Mucosa of stomach (tissue), 1 donor: Measurements from ENCODE around the gene MBOAT2.

Source experiments
- H3K27me3 ChIP-seq: one replicate; pipeline ENCODE4 v1.7.0; 2013; ENCODE audit warnings: mild to moderate bottlenecking, low read length; ENCODE audit not compliant: control insufficient read depth, insufficient read depth
- H3K36me3 ChIP-seq: one replicate; pipeline ENCODE4 v1.7.0; 2013; ENCODE audit warnings: low read length; ENCODE audit not compliant: control insufficient read depth, insufficient read depth
- H3K4me1 ChIP-seq: one replicate; pipeline ENCODE4 v1.7.0; 2013; ENCODE audit warnings: mild to moderate bottlenecking, low read length; ENCODE audit not compliant: control insufficient read depth, insufficient read depth
- H3K4me3 ChIP-seq: one replicate; pipeline ENCODE4 v1.7.0; 2013; ENCODE audit warnings: low read length
- H3K9ac ChIP-seq: one replicate; pipeline ENCODE4 v1.7.0; 2013; ENCODE audit warnings: mild to moderate bottlenecking, low read length, moderate library complexity
- H3K9me3 ChIP-seq: one replicate; pipeline ENCODE4 v1.7.0; 2013; ENCODE audit warnings: mild to moderate bottlenecking, low read length, moderate library complexity; ENCODE audit not compliant: control insufficient read depth
- donor health status: Pancreatic carcinoma.

MBOAT2 gene

GRCh38 chr2:8966123-8966908 is 37.2 kb downstream of the MBOAT2 start:
- Histone ChIP-seq H3K4me1 (no peaks in the 10 kb centered on the region), H3K36me3 (no peaks in the 10 kb centered on the region), H3K4me3 (no peak overlapping the region), H3K27me3 (no peaks in the 10 kb centered on the region), H3K9ac (no peak overlapping the region), H3K9me3 (no peaks in the 10 kb centered on the region)

GRCh38 chr2:8965216-8965969 is 38.1 kb downstream of the MBOAT2 start:
- no peaks in the 10 kb centered on the region for H3K4me1 ChIP-seq

GRCh38 chr2:8962890-8963289 is 40.6 kb downstream of the MBOAT2 start:
- Histone ChIP-seq H3K4me1 (no peaks in the 10 kb centered on the region), H3K4me3 (no peak overlapping the region), H3K36me3 (no peaks in the 10 kb centered on the region), H3K9ac (no peak overlapping the region), H3K27me3 (no peaks in the 10 kb centered on the region), H3K9me3 (no peaks in the 10 kb centered on the region)

More at GRCh38 chr2:8965216-8965969, 38.1 kb downstream of the MBOAT2 start:
- H3K9me3 ChIP-seq, result no peaks in the 10 kb centered on the region
- H3K4me3 ChIP-seq, result no peak overlapping the region
- no peaks in the 10 kb centered on the region for H3K36me3 ChIP-seq
- no peaks in the 10 kb centered on the region for H3K27me3 ChIP-seq
- H3K9ac ChIP-seq, result no peak overlapping the region

- Histone ChIP-seq H3K36me3 (no peaks in the 10 kb centered on the region), H3K4me1 (no peaks in the 10 kb centered on the region), H3K9me3 (no peaks in the 10 kb centered on the region), H3K27me3 (no peaks in the 10 kb centered on the region), H3K4me3 (no peak overlapping the region), H3K9ac (no peak overlapping the region)
Measured at GRCh38 chr2:8957628-8958027, 45.9 kb downstream of the MBOAT2 start.

GRCh38 chr2:8956774-8957173 is 46.7 kb downstream of the MBOAT2 start:
- Histone ChIP-seq H3K4me3 (no peak overlapping the region), H3K9me3 (no peaks in the 10 kb centered on the region), H3K9ac (no peak overlapping the region), H3K4me1 (no peaks in the 10 kb centered on the region), H3K27me3 (no peaks in the 10 kb centered on the region), H3K36me3 (no peaks in the 10 kb centered on the region)

- H3K36me3 ChIP-seq, result no peaks in the 10 kb centered on the region
- H3K4me3 ChIP-seq, result no peak overlapping the region
- H3K4me1 ChIP-seq, result no peaks in the 10 kb centered on the region
- H3K27me3 ChIP-seq, result no peaks in the 10 kb centered on the region
- H3K9ac ChIP-seq, result no peak overlapping the region
- H3K9me3 ChIP-seq, result no peaks in the 10 kb centered on the region
Measured at GRCh38 chr2:8954990-8955389, 48.5 kb downstream of the MBOAT2 start.

- H3K4me3 ChIP-seq, result no peak overlapping the region
- no peaks in the 10 kb centered on the region for H3K36me3 ChIP-seq
- no peak overlapping the region for H3K9ac ChIP-seq
- H3K9me3 ChIP-seq, result no peaks in the 10 kb centered on the region
- no peaks in the 10 kb centered on the region for H3K27me3 ChIP-seq
- no peaks in the 10 kb centered on the region for H3K4me1 ChIP-seq
Measured at GRCh38 chr2:8953525-8953924, 50.0 kb downstream of the MBOAT2 start.

- H3K4me3 ChIP-seq, result no peak overlapping the region
- H3K9ac ChIP-seq, result no peak overlapping the region
- H3K36me3 ChIP-seq, result no peaks in the 10 kb centered on the region
- no peaks in the 10 kb centered on the region for H3K27me3 ChIP-seq
- no peaks in the 10 kb centered on the region for H3K9me3 ChIP-seq
- peaks cover 5% of the 10 kb centered on the region for H3K4me1 ChIP-seq
Measured at GRCh38 chr2:8939486-8940114, 63.9 kb downstream of the MBOAT2 start.

GRCh38 chr2:8938384-8938783 is 65.1 kb downstream of the MBOAT2 start:
- H3K9ac ChIP-seq, result no peak overlapping the region
- no peak overlapping the region for H3K4me3 ChIP-seq
- peaks cover 12% of the 10 kb centered on the region for H3K4me1 ChIP-seq
- no peaks in the 10 kb centered on the region for H3K27me3 ChIP-seq
- H3K9me3 ChIP-seq, result no peaks in the 10 kb centered on the region
- H3K36me3 ChIP-seq, result no peaks in the 10 kb centered on the region

- Histone ChIP-seq H3K4me3 (no peak overlapping the region), H3K36me3 (no peaks in the 10 kb centered on the region), H3K27me3 (no peaks in the 10 kb centered on the region), H3K4me1 (peaks cover 12% of the 10 kb centered on the region), H3K9me3 (no peaks in the 10 kb centered on the region), H3K9ac (no peak overlapping the region)
Measured at GRCh38 chr2:8935982-8936381, 67.5 kb downstream of the MBOAT2 start.

- Histone ChIP-seq H3K36me3 (no peaks in the 10 kb centered on the region), H3K27me3 (no peaks in the 10 kb centered on the region), H3K9ac (no peak overlapping the region), H3K9me3 (no peaks in the 10 kb centered on the region), H3K4me3 (no peak overlapping the region), H3K4me1 (peaks cover 12% of the 10 kb centered on the region)
Measured at GRCh38 chr2:8934338-8934737, 69.1 kb downstream of the MBOAT2 start.

- Histone ChIP-seq H3K27me3 (no peaks in the 10 kb centered on the region), H3K9ac (no peak overlapping the region), H3K4me3 (no peak overlapping the region), H3K9me3 (no peaks in the 10 kb centered on the region), H3K36me3 (no peaks in the 10 kb centered on the region), H3K4me1 (peaks cover 18% of the 10 kb centered on the region)
Measured at GRCh38 chr2:8932702-8933101, 70.8 kb downstream of the MBOAT2 start.
